CD4-positive, alpha-beta T cell treated with Interleukin-21 for 1 hour (primary cell): ENCODE results near the gene F3.
A peak's percentile ranks its signal among the peaks of the same experiment; 100 is the strongest.
"Not testable (repeated sequence)": the region's sequence is repeated elsewhere in the genome, so short reads cannot be mapped to it uniquely, and the experiment has no call there.

Experiments used
- DNase-seq: peaks from one replicate; pipeline ENCODE4 v3.0.0-alpha.2; 2020

Gene F3

DNA sequence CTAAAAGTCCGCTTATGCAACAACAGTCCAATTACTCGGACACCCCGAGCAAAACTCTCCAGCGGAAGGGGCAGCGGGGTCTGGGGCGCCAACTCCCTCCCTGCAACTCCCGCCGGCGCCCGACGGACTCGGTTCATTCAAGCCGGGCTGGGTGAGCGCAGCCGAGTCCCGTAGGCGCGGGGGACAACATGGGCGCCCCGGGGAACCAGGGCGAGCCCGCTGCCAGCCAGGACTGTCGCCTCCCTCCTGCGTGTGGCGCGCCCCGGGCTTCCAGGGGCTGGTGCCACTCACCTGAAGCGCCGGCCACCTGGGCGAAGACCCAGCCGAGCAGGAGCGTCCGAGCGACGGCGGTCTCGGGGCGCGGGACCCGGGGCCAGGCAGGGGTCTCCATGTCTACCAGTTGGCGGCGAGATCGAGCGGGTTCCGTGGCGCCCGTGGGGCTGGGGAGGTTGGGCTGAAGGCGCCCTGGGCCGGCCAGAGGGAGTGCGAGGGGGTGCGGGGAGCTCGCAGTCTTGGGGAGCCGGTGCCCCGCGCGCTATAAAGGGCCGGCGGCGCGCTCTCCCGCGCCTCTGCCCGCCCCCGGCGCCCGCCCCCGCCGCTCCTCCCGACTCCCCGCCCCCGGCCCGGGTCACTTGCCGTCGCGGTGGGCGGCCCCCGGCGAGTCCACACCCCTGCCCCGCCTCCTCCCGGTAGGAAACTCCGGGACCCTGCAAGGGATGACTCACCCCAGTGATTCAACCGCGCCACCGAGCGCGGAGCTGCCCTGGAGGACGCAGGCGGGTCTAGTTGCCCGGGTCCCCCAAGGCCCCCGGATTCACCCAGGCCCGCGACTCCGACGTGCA, at the start of gene F3:
TSS of gene F3 (minus strand) at position 514 of the 842 bp plus-strand sequence. CDS start at position 391, 123 bp downstream.
- DNase-seq, result peak; percentile 37

DNA sequence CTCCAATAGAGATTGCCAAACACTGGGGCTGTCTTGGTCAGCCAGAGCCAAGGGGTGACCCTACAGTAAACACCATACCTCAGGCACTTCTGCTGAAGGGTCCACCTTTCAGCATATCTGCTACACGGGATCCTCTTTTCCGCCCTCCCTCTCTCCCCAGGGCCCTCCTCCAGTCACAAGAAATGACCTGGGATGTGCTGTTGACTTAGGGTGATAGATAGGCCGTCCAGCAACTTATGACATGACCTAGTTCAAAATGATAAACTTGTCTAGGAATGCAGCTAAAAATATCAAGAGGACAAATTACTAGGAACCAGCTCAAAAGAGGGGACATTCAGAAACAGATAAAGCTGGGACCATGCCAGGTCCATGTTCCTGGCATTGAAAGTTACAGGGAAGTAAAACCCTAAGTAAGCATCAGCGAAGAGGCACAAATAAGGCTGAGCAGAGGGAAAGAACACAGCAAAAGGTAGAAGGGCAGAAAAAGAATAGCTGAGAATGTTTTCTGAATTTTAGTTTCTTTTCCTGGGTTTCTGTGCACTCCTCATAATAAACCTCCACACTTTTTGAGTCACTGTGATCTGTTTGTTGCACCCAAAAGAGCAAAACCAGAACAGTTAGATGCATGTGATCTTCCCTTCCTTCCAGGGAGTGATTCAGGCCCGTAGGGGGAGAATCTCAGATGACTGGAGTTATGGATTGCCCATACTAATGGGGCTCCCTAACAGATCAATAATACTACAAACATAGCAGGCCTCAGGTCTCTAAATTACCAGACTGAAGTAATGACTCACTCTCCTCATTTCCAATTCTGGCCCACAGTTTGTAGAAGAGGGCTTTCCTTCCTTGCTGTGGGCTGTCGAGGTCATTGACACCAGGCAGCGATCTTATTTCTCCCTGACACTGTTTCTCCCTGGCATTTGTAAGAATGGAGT, 48.9 kb upstream of the F3 start:
- DNase-seq, result no peak

DNA sequence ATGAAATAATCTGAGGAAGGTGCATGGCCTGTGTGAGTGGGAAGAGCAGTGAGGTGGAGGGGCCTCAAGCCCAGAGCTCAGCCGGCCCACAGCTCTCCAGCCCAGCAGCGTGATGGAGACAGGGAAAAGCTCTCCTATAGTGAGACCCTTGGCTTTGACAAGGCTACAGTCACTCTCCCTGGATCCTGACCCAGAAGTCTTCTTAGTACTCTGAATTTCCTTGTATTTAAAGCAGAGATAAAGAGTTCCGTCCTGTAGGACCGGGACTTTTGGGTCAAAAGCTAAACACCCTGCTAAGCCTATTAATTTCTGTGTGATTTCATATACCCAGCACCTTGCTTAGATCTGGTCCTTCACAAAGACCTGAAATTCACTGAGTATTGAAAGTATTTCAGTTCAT, 48.2 kb upstream of the F3 start:
- DNase-seq, result no peak

DNA sequence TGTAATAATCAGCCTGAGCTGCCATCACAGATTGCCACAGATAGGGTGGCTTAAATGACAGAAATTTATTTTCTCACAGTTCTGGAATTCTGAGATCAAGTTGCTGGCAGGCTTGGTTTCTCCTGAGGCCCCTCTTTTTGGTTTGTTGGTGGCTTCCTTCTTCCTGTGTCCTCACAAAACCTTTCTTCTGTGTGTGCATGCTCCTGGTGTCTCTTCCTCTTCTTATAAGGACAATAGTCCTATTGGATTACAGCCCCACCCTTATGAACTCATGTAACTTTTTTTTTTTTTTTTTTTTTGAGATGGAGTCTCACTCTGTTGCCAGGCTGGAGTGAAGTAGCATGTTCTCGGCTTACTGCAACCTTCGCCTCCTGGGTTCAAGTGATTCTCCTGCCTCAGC, 41.0 kb upstream of the F3 start:
- DNase-seq, result no peak

DNA sequence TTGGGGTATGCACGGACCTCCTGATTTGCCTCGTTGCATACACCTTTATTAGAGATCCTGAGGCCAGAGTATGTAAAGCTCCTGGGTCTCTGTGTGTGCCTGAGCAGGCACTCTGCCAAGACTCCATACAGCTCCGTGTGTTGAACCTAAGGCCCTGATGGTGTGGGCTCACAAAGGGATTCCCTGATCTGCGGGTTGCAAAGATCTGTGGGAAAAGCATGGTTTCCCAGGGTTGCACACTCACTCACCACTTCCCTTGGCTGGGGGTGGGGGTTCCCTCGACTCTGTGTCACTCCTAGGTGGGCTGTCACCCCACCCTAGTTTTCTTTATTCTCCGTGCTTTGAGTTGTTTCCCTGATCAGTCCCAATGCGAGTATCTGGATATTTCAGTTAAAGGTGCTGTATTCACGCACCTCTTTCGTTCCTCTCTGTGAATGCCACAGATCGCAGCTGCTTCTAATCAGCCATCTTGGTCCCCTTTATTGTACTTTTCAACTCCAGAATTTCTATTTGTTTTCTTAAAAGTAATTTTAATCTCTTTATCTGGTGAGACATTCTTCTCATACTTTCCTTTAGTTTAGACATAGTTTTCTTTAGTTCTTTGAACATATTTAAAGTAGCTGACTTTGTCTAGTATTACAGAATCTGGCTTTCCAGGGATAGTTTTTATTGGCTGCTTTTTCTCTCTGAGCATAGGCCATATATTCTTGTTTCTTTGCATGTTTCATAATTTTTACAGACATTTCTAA, 39.0 kb upstream of the F3 start:
- DNase-seq, result no peak

DNA sequence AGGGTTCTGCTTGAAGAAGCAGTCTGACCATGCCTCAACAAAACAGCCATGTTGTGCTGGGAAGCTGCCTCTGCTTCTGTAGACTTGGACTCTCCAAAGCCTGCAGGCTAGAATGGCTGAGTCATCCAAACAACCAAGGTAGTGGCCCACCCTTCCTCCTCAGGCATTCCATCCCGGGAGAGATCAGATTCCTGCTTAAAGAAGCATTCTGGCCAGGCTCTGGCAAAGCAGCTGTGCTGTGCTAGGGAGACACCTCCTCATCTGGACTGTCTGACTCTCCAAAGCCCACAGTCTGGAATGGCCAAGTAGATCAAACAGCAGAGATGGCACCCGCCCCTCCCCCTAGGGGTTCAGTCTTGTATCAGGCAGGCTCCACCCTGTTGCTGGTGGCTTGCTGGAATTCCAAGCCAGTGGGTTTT, 38.3 kb upstream of the F3 start:
- DNase-seq, result no peak

DNA sequence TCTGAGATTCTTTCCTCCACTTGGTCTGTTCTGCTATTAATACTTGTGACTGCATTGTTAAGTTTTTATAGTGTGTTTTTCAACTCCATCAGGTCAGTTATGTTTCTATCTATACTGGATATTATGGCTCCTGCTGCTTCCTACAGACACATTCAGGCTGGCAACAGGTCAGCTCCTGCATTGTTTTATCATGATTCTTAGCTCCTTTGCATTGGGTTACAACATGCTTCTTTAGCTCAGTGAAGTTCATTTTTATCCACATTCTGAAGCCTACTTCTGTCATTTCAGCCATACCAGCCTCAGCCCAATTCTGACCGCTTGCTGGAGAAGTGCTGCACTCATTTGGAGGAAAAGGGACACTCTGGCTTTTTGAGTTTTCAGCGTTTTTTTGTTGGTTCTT, 37.3 kb upstream of the F3 start:
- DNase-seq, result no peak

DNA sequence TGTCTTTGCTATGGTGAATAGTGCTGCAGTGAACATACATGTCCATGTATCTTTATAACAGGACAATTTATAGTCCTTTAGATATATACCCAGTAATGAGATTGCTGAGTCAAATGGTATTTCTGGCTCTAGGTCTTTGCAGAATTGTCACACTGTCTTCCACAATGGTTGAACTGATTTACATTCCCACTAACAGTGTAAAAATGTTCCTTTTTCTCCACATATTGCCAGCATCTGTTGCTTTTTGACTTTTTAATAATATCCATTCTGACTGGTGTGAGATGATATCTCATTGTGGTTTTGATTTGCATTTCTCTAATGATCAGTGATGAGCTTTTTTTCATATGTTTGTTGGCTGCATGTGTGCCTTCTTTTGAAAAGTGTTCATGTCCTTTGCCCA, 32.4 kb upstream of the F3 start:
- DNase-seq, result not testable (repeated sequence)

DNA sequence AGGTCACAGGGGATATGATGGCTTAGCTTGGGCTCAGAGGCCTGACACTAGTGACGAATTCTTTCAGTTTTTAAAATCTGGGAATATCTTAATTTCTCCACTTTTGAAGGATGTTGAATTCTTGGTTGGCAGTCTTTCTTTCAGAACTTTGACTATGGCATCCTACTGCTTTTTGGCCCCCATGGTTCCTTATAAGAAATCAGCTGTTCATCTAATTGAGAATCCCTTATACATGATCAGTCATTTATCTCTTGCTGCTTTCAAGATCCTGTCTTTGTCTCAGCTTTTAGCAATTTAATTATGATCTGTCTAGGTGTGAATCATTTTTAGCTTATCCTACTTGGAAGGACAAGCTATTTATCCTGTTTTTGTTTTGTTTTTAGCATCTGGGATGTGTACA, 31.2 kb upstream of the F3 start:
- DNase-seq, result no peak

DNA sequence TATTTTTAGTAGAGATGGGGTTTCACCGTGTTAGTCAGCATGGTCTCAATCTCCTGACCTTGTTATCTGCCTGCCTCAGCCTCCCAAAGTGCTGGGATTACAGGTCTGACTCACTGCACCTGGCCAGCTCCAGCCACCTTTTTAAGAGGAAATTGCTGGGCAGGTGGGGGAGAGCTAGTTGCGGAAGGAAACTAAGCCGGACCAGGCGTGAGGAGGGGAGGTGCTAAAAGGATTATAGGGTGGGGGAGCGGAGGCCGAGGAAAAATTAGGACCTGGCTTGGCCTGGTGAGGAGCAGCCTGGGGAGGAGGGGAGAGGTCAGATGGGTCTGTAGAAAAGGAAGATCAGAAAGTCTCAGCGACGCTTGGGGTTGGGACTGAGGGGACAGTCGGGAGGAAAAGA, 29.4 kb upstream of the F3 start:
- not testable (repeated sequence) for DNase-seq

DNA sequence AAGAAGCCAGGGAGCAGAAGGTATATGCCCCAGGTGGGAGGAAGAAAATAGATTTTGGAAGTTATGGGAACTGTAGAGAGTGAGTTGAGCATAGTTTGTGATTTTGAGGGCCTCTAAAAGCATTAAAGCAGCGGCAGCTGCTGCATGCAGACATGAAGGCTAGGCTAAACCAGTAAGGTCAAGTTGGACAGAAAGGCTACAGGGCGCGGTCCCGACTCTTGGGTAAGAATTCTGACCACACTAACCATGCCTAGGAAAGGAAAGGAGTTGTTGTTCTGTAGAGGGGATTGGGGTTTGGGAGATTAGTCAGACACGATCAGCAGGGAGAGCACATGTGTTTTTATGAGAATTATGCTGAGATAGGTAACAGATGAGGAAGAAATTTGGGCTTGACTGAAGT, 27.2 kb upstream of the F3 start:
- DNase-seq, result not testable (repeated sequence)

DNA sequence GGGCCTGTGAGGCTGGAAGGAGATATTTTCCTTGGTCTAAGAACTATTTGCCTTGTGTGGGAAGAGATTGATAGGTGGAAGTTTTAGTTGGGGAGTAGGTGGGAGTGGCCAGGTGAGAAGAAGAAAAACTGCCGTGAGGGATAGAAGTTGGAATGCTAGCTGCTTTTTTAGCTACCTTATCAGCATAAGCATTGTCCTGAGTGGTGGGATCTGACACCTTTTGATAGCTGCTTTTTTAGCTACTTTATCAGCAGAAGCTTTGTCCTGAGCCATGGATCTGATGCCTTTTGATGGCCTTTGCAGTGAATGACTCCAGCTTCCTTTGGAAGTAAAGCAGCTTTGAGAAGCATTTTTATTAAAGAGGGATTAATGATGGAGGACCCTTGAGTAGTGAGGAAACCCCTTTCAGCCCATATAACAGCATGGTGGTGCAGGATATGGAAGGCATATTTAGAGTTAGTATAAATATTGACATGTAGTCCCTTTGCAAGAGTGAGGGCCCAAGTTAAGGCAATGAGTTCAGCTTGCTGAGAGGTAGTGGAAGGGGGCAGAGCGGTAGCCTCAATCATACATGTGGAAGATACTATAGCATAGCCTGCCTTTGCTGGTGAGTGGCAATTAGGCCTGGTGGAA, 26.5 kb upstream of the F3 start:
- not testable (repeated sequence) for DNase-seq

DNA sequence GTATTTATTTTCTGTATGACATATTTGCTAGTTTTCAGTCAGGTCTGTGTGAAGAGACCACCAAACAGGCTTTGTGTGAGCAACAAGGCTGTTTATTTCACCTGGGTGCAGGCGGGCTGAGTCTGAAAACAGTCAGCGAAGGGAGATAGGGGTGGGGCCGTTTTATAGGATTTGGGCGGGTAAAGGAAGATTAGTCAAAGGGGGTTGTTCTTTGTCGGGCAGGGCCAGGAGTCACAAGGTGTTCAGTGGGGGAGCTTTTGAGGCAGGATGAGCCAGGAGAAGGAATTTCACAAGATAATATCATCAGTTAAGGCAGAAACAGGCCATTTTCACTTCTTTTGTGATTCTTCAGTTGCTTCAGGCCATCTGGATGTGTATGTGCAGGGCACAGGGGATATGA, 24.9 kb upstream of the F3 start:
- not testable (repeated sequence) for DNase-seq

DNA sequence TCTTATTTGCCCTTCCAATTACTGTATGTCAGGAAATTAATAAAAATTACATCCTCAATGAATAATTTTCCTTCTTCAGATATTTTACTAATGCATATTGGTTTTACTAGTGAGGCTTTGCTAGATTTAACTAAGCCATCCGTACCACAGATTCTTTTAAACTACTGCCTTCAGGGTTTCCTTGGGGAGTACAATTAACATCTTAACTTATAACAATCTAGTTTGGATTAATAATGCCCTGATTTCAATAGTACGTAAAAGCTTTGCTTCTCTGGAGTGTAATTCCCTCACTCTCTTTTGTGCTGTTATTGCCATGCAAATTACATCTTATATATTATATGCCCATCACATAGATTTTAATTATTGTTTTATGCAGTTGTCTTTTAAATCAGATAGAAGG, 24.3 kb upstream of the F3 start:
- DNase-seq, result no peak

DNA sequence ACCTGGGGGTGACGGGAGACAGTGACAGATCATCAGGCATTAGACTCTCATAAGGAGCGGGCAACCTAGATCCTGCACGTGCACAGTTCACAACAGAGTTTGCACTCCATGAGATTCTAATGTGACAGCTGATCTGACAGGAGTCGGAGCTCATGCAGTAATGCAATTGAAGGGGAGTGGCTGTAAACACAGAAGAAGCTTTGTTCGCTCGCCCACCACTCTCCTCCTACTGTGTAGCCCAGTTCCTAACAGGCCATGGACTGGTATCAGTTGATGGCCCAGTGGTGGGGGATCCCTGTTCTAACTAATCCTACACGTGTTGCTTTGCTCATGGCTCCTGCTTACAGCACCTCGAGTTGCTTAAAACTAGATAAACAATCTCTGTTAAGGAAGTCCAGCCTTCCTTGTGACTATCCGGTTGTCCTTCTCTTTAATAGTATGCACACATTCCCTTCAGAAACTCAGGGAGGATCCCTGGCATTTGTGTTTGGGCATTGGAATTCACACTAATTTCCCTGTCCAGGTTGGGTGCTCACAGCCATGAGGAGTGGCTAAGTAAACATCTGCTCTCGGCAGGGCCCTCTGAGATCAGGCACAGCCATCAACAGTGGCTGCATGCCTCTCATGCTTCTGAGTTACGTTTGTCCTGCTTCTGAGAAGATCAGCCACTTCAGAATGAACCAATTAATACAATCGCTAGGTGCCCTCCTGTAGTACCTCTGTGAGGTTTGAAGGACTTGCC, 21.1 kb upstream of the F3 start:
- no peak for DNase-seq

DNA sequence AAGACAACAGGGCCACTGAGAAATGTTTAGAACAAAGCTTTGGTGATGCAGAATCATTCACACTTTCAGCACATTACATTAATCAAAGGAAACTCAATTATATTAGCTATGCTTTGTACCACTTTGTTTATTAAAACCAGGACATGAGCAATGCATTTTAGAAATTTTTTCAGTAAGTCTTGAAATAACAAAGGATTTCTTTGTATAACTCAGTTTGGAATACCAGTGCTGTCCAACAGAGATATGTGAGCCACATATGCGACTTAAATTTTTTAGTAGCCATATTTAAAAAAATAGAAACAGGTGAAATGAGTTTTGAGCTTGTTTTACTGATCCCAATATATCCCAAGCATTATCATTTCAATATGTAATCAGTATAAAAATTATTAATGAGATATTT, 18.8 kb upstream of the F3 start:
- DNase-seq, result no peak

DNA sequence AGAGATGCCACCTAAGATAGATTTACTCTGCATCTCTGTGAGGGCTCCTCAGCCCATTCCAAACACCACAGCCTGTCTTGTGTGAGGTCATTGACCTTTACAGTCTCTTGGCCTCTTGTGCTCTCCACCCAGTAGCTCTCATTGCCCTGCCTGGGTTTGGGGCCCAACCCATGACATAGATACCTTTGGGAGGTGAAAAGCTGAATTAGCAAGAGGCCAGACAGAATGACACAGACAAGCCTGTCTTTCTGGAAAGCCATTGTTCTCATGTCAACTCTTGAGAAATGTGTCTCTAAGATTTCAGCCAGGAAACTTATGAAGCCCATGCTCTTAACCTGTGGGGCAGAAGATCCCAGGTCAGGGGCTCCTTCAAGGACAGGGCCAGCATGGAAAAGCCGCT, 18.4 kb upstream of the F3 start:
- no peak for DNase-seq

DNA sequence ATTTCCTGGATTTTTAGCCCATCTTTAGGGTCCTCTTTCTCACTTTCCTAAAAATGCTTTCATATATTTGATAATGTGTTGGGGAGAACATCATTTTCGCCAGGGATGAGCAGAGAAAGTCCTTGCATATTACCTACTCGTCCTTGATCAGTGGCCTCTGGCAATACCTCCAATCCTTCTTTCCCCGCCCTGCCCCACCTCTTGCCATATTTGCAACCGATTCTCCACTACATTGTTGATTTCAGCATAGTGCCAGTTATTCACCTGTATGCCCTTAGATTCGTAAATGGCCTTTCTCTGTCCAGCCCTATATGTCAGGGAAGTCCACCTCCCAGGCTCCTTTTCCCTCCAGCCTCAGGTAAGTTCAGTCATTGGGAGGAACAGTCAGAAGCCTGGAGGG, 13.5 kb upstream of the F3 start:
- no peak for DNase-seq

DNA sequence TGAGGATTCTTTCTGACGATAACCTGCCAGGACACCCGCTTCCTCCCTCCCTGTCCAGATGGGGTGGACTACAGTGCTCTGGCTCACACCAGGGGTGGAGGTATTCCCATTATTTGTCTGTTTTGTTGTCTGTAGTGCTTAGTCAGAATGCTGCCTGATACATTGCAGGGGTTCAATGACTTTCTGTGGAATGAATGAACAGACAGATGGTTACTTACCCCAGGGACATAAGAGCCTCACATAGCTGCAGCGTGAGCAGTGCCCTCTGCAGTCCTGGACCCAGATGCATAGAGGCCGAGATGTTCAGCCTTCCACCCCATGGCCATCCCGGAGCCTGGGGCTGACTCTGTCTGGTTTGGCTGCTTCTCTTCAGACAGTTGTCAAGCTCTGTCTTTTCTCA, 13.0 kb upstream of the F3 start:
- DNase-seq, result no peak

DNA sequence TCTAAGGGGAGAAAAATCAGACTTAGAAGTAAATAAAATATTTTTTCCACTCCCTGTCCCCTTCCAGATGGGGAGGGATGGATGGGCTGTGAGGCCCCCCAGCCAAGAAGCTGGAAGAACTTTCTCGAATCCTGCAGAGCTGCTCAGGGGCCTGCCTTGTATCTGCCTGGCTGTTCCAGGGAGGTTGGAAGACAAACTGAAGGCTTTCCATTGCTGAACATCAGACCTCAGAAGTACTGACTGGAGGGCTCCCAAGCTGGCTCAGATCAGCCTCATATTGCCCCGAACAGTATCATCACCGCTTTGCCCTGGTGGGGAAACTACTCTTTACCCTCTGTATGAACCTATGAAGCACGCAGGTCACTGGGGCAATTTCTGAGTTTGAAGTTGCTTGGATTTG, 12.4 kb upstream of the F3 start:
- DNase-seq, result no peak

DNA sequence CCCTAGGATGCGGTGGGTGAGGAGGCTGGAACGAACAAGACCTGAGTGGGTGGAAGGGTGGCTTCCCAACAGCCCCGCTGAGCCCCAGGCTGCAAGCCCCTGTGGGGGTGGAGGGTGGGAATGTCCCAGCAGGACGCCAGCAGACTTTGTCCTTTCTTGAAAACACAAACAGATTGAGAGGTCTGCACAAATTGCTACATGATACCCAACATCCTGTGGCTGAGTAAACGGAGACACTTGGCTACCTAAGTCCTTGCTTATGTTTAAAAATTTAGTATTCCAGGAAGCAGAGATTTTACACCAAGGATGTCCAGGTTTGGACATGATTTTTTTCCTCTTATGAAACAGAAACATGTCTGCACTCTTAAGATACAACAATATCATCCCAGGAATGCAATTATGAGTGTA, 11.8 kb upstream of the F3 start:
- DNase-seq, result no peak

DNA sequence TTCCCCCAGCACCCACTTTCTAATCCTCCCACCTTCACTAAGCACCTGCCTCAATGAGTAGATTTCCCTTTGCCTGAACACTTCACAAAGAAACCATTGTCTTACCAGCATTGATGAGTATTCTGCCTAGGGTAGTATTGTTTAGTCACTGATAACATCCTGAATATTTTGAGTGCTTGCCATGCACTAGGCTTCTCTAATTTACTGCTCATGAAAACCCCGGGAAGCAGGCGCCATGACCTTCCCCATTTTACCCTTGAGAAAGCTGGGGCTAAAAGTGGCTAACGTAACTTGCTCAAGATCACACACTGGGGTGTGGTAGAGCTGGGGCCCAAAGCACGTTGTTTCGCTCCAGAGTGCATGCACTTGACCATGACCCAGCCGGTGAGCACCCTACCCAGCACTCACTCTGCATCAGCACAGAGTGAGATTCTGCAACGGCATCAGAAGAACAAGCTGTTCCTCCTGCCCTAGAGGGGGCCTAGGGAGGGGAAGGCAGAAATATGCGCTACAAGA, 10.6 kb upstream of the F3 start:
- no peak for DNase-seq
